DMS53 treated with DMSO at 0.1 percent for 48 hours (cell line): ENCODE data around the gene IMP3.
"Not testable (repeated sequence)": the region's sequence is repeated elsewhere in the genome, so short reads cannot be mapped to it uniquely, and the experiment has no call there.

Source experiments
- DNase-seq: peaks from one replicate; lab custom pipeline; 2025; ENCODE audit not compliant: unreplicated experiment; lab: John Stamatoyannopoulos, UW

The IMP3 gene

GRCh38 chr15:75651810-75652543, 12.0 kb upstream of the IMP3 start:
- DNase-seq, result no peak

GRCh38 chr15:75650908-75651809, 11.1 kb upstream of the IMP3 start:
- no peak for DNase-seq

- no peak for DNase-seq
Observed at GRCh38 chr15:75649848-75650247, 9.8 kb upstream of the IMP3 start.

DNA sequence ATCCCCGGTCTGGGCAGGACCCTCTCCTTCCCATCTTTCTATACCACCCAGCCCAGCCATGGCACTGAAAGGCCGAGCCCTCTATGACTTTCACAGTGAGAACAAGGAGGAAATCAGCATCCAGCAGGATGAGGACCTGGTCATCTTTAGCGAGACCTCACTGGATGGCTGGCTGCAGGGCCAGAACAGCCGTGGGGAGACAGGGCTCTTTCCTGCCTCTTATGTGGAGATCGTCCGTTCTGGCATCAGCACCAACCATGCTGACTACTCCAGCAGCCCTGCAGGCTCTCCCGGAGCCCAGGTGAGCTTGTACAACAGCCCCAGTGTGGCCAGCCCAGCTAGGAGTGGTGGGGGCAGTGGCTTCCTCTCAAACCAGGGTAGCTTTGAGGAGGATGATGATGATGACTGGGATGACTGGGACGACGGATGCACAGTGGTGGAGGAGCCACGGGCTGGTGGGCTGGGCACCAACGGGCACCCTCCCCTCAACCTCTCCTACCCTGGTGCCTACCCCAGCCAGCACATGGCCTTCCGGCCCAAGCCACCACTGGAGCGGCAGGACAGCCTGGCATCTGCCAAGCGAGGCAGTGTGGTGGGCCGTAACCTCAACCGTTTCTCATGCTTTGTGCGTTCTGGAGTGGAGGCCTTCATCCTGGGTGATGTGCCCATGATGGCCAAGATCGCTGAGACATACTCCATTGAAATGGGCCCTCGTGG, 9.2 kb upstream of the IMP3 start:
- no peak for DNase-seq

GRCh38 chr15:75648156-75649000, 8.4 kb upstream of the IMP3 start:
- no peak for DNase-seq

- DNase-seq, result peak; percentile 26
Observed at GRCh38 chr15:75647370-75648155, 7.5 kb upstream of the IMP3 start, which contains the start of gene SNX33. TSS of gene SNX33 (plus strand) at chr15:75647912. CDS start at chr15:75649103, 1,191 bp downstream.

- no peak for DNase-seq
Observed at GRCh38 chr15:75646944-75647364, 6.9 kb upstream of the IMP3 start.

GRCh38 chr15:75646112-75646943, 6.3 kb upstream of the IMP3 start:
- no peak for DNase-seq

DNA sequence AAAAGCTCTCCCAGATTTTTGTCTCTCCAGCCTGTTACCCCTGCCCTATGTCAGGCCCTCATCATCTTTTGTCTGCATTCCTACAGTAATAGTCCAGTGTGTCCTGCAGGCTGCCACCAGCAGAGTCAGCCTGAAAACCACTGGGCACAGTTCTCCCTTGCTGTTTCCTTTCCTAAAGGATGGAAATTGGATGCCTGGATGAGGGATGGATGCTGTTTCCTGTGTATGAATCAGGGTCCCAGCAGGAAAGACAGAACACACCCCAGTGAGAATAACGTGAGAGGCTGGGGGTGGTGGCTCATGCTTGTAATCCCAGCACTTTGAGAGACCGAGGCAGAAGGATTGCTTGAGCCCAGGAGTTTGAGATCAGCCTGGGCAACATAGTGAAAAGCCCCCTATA, 4.4 kb upstream of the IMP3 start:
- DNase-seq, result no peak

DNA sequence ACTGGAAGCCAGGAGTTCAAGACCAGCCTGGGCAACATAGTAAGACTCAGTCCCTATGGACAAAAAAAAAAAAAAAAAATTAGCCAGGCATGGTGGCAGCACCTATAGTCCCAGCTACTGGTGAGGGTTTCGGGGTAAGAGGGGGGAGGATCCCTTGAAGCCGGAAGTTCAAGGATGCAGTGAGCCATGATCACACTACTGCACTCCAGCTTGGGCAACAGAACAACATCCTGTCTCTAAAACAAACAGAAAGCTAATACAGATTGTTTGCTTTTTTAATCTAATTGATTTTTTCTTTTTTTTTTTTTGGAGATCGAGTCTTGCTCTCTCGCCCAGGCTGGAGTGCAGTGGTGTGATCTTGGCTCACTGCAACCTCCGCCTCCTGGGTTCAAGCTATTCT, 1.6 kb upstream of the IMP3 start:
- peak; percentile 17 for DNase-seq

- DNase-seq, result no peak
Observed at GRCh38 chr15:75641179-75641503, 1.1 kb upstream of the IMP3 start.

GRCh38 chr15:75640483-75641178, 607 bp upstream of the IMP3 start:
- peak; percentile 62 for DNase-seq

- DNase-seq, result no peak
Observed at GRCh38 chr15:75639191-75639708, 774 bp downstream of the IMP3 start.

DNA sequence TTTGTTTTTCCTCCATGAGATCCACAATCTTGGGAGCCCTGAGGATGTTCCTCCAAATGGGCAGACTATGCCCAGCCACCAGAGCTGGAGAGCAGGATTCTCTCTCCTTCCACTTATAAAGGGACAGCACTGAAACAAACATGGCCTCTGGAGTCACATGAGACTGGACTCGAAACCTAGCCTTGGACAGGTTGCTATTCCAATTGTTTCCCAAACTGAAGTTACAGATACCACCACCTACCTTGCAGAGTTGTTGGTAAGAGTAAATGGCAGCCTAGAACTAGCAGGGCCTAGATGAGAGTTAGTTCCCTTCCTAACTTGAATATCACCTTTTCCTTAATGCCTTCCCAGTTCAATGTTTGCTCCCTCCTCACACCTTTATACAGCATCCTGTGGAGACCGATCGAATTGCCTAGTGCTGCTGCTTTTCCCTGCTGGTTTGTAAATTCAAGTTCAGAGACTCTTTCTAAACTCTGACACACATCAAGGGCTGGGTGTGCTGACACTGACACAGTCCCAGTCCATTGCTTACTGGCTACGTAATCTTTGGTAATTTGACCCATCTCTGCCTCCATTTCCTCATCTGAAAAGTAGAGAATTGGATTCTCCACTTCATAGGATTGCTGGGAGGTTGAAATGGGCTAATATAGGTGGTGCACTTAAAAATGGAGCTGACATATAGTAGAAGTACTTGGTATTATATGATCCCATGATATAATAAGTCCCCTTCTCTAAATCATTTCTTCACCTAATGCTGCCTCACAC, 2.6 kb downstream of the IMP3 start:
- DNase-seq, result no peak

DNA sequence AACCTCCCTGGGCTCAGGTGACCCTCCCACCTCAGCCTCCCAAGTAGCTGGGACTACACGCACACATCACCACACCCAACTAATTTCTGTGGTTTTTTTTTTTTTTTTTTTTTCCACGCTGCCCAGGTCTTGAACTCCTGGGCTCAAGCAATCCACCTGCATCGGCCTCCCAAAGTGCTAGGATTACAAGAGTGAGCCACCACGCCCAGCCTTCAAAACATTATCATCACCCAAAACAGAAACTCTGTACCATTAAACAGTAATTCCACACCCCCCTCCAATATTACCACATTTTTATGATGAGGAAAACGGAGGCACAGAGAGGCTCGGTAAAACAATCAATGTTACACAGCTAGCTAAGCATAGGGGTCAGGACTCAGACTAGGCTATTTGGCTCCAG, 4.0 kb downstream of the IMP3 start:
- no peak for DNase-seq

- not testable (repeated sequence) for DNase-seq
Observed at GRCh38 chr15:75633922-75634321, 6.1 kb downstream of the IMP3 start.

DNA sequence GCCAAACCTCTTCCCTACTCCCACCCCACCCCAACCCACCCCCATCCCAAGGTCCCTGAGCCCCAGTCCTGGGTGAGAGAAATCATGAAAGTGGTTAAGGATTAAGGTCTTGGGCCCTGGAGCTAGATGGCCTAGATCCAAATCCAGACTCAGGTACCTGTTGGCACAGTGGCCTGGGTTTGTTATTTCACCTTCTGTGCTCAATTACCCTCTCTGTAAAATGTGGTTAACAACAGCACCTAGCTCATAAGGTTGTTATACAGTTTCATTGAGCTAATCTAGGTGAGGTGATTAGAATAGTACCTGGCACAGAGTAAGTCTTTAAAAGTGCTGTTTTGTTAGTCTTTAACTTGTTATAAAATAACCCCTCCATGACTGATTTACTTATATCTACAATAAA, 8.1 kb downstream of the IMP3 start:
- no peak for DNase-seq
